Right ventricle myocardium inferior (tissue), 1 donor: ENCODE data around the gene NOX4. TPM values are rescaled to one million over a fixed set of nuclear protein-coding genes. Genes with fewer than 3 reads are reported as not detected.

ENCODE experiments used
- ATAC-seq: fragments of 200-7000 bp; cut with Tn5 transposase; one replicate; pipeline ENCODE4 v1.9.1; 2020; ENCODE audit warnings: mild to moderate bottlenecking, moderate library complexity
- DNase-seq: peaks from one replicate; pipeline ENCODE4 v3.0.0; 2021; ENCODE audit errors: missing footprints
- intact Hi-C: fragments of 100-400 bp; cut with DNase I; formaldehyde crosslinking; loops from one replicate; pipeline ENCODE4 v1.11.0; 2022
- long read RNA-seq: library from polyadenylated mRNA; unstranded; transcript quantifications from one replicate; pipeline ENCODE4 v2.0.0, GENCODE V29; 2021
- total RNA-seq: library from RNA; stranded (reverse); fragmentation: NEBNext Ultra II Directional; extraction: Animal tissue kit (Norgen Biotek cat#: 25700); gene quantifications from one replicate; pipeline ENCODE4 v1.2.1, GENCODE V29; 2021
- donor health status: DM: no; HTN: yes; CAD: no; lungs with severe emphysema.

The NOX4 gene
- 1.5 TPM for total RNA-seq
- long read RNA-seq, result 0 reads

DNA sequence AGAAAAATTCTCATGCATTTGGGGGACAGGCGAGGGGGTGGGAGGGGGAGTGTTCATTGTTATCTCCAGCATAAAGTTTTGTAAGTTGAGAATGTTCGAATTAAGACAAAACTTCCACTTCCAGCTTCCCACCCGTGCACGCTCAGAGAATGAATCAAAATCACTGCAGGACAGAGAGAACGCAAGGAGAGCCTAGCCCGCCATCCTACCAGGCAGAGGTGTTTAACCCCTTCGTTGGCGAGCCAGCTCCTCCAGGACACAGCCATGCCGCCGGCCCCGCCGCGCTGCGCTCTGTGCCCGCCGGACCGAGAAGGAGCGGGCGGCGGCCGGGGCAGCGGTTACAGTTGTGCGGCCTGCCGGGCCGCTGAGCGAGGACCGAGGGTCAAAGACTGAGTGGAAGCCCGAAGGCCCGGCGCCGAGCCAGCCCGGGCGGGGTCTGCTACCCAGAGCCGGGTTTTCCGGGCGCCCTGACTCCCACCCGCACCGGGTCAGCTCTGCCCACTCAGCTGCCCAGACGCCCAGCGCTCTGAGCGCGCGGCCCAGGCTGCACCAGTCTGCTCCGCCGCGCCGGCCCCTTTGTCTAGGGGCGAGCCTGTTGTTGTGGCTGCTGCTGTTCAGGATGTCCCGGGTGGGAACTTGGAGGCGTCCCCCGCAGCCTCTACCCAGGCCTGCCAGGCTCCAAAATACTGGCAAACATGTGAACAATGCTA, at the start of gene NOX4:
TSS of gene NOX4 (minus strand) at position 395 of the 710 bp plus-strand sequence. CDS start at position 266, 129 bp downstream.
- DNase-seq (peak; percentile 63), ATAC-seq (peak; percentile 91)
- intact Hi-C loops, result no loop called here

DNA sequence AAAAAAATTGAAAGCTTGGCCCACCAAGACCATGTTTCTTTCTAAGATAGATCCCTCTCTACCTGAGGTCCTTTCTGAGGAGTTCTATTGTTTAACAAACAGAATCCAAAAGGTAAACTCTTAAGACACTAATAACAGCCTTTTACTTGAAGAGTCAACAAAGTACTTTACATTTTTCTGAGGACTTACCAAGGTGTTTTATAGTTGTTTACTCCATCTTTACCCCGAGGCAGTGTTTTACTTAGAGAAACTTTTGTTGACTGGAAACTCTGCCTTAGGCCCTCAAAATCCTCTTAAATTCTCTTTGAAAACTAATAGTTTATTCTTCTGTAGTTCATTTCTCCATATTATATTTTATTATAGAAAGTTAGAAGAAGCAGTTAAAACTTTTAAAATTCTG, 49.7 kb upstream of the NOX4 start:
- ATAC-seq, result no peak
- intact Hi-C loops, result no loop called here
- DNase-seq, result no peak

DNA sequence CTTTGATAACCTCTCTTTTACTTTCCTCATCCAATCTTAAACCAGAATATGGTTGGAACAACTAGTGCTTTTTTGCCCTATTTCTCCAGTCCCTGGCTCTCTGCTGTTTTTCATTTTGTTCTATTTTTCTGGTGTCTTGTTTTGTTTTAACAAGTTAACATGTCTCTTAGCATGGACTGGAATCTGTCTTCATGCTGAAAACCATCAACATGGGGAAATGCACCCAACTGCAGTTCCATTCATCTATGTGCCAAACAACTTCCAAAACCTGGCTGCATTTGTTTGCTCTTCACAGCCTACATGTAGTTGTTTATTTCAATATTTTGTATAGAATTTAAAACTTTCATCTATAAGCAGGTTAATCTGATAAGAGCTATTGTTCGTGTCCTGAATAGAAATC, 46.8 kb upstream of the NOX4 start:
- ATAC-seq (no peak), DNase-seq (no peak)
- intact Hi-C loops, result no loop called here

DNA sequence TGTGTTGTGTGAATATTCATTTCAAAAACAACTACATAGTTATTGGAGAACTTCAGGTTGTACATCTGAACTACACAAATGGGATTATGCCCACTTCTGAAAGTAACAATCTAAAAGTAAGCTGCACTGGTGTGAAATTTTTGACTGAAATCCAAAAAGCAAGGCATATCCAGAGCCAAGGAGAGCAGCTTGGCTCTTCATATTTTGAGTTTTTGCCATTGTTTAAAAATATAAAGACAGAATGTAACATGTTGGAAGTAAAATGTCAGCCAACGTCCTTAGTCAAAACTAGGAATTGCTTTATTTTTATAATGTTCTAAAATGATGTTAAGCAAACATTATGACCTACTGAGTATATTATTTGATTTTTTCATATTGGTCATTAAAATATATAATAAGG, 45.8 kb upstream of the NOX4 start:
- intact Hi-C loops, result no loop called here
- no peak for ATAC-seq
- DNase-seq, result no peak

DNA sequence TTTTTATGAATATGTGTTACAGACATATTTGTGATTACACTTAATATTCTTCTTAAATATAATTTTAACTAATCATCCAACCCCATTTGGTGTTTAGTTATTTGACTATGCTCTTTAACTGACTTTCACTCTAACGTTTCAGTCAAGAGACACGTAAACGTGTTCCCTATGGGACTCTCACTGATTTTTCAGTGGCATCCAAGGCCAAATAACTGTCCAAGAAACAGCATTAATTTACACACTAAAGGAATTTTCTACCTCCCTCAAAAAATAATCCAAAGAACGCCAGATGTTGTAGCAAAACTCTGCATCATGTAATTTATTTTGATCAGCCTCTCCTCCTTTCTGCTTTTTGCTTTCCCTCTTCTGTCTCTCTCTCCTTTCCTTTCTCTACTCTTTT, 44.0 kb upstream of the NOX4 start:
- ATAC-seq, result no peak
- DNase-seq, result no peak
- intact Hi-C loops, result no loop called here

DNA sequence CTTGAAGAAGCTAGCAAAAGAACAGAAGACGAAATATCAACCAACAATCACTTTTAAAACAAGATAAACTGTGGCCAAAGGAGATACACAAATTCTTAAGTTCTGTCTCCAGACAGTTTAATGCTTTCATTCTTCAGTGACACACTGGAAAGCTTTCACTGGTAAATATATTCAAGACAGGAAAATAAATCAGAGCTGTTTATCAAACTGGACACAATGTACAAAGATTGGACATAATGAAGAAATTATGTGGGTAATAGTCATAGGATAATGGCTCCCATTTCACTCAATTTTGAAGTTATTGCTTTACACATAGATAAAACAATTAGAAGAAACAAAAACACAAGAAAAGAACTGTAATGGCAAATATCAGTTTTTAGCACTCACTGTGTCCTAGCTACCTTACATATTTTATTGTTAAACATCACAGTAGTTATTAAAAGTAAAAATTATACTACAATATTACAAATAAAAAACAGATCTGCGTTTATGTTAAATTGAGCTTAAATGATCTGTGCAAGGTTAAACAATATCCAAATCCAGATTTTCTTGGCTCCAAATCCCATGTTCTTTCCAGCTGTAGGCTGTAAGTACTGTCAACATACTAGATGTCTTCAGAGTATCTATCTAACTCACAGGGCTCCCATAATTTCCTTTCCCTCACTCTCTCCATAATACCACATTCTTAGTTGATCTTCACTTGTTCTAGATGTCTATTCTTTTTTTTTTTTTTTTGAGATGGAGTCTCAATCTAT, 38.6 kb upstream of the NOX4 start:
- ATAC-seq, result no peak
- intact Hi-C loops, result no loop called here
- no peak for DNase-seq

DNA sequence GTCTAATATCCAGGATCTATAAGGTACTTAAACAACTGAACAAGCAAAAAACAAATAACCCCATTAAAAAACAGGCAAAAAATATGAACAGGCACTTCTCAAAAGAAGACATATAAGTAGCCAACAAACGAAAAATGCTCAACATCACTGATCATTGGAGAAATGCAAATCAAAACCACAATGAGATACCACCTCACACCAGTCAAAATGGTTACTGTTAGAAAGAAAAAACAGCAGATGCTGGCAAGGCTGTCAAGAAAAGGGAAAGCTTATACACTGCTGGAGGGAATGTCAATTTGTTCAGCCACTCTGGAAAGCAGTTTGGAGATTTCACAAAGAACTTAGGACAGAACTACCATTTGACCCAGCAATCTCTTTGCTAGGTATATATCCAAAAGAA, 30.6 kb upstream of the NOX4 start:
- no peak for ATAC-seq

DNA sequence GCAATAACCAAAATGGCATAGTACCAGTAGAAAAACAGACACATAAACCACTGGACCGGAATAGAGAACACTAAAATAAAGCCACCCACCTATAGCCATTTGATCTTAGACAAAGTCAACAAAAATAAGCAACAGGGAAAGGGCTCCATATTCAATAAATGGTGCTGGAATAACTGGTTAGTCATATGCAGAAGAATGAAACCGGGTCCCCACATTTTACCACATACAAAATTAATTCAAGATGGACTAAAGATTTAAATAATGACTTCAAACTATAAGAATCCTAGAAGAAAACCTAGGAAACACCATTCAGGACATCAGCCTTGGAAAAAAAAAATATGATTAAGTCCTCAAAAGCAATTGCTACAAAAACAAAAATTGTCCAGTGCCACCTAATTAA, 30.1 kb upstream of the NOX4 start:
- no peak for ATAC-seq
- intact Hi-C loops, result no loop called here
- no peak for DNase-seq

More for the DNA sequence above, 30.6 kb upstream of the NOX4 start:
- no peak for DNase-seq
- intact Hi-C loops, result no loop called here

DNA sequence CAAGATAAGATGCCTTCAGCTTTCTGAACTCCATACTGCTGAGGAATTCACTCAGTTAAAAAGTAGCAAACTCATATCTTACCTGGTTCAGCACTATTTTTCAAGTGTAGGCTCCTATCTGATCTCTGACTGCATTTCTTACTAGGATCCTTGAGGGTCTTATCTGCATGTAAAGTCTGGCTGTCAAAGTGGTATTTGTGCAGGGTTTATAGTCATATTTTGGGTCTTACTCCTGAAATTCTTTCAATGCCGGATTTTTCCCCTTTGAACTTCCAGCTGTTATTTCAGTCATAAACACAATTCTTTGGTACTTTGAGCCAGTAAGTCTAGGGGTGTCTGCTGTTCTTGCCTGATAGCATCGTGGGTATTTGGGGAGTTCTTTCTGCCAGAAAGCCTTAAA, 25.3 kb upstream of the NOX4 start:
- no peak for ATAC-seq
- no peak for DNase-seq
- intact Hi-C loops, result no loop called here

DNA sequence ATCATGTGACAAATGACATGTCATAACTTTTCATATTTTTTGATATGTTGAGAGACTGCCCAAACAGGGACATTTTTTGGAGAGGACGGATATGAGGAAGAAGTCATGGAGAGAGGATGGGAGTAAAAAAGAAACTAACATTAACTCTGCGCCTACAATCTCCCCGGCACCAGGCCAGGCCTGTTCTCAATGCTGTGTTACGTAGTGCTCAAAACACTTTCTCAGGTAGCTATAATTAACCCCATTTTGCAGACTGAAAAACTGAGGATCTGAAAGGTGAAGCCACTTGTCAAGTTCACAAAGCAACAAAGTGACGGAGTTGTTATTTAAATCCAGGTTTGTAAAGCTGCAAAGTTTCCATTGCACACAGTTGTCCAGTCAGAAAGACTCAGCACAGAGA, 17.4 kb upstream of the NOX4 start:
- intact Hi-C loops, result no loop called here
- DNase-seq, result no peak

DNA sequence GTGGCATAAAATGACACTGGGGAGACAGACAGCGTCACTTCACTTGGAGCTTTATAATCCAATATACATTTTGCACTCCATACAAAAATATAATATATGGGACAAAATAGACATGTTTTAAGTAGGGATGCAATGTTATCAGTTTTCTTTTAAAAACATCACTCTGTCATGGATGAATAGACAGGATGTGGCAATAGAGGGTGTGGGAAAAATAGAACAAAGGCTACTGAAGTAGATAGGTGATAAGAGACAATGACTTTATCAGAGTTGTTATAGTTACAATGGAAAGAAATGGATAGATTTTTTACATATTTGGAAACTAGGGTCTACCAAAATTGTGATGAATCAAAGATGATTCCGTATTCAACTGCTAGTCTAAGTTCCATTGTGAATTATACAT, 13.1 kb upstream of the NOX4 start:
- no peak for ATAC-seq
- no peak for DNase-seq
- intact Hi-C loops, result no loop called here

More for the DNA sequence above, 17.4 kb upstream of the NOX4 start:
- ATAC-seq, result no peak

DNA sequence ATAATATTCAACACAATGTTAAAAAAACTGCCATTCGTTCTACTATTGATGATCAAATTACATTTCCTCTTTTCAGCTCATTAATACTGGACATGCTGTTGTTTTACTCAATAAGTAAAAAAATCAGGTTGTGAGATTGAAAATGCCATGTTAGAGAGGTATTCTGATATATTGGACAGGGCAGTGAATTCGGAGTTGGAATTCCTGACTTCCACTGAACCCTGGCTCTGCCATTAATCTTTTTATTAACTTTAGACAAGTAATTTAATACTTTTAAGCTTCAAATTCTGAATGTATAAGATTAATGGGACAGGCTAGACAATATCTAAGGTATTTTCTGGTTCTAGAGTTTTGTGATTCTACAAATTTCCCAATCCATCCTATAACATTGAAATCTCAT, 12.2 kb upstream of the NOX4 start:
- intact Hi-C loops, result no loop called here
- DNase-seq, result no peak
- ATAC-seq, result no peak

DNA sequence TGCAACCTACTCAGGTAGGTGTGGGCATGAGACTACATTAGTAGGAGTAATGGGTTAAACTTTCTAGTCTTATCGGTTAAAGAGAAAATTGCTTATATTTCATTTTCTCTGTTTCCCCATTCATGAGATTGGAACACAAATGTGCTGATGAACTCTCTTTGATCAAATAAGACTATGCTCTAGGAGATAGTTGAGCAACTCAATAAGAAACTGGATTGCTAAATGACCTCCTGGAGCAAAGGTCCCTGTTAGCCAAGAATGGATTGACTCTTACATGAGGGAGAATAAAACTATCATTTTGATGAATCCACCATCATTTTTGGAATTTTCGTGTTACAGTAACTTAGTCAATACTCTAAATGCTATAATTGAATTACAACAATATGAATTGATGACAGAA, 11.1 kb upstream of the NOX4 start:
- no peak for DNase-seq
- intact Hi-C loops, result no loop called here
- ATAC-seq, result no peak

DNA sequence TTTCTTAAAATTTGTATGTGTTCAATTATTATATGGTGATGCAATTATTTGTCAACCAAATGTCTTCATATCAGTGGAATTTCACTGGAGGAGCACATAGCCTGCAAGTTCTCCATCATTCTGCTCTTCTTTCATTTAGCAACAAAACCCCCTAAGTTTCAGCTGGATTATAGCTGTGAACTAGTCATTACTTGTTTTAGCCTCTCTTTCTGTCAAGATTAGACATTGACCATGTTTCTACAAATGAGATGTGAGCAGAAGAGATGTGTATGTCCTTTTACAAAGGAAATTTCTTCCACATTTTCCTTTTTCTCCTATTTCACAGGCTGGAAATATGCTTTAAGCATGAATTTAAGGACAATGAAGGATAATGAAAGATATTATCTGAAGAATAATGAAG, 9.2 kb upstream of the NOX4 start:
- DNase-seq, result no peak
- intact Hi-C loops, result no loop called here
- ATAC-seq, result no peak

DNA sequence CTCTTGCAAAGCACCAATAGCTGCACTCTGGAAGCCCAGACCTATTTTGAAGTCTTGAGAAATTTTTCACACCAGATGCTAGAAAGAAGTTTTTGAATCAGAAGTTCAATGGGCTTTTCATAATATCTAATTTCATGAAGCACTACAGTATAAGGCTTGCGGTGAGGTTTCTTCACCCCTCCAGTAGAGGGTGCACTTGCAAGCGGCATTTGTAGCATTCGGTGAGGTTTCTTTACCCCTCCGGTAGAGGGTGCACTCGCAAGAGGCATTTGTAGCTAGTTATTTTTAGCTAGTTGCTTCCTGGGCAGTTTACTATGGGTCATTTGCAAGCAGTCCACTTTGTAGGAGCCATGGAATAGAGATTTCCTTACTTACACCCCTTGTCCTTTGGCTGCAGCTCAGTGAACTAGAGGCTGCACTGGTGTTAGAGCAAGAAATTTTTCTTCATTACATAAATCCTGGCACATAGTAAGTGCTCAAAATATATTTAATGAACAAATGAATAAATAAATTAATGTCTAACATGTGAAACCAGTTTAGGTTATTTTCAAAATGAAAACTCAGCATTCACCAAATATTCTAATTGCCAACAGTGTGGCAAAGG, 7.8 kb upstream of the NOX4 start:
- DNase-seq (no peak), ATAC-seq (no peak)
- intact Hi-C loops, result no loop called here

DNA sequence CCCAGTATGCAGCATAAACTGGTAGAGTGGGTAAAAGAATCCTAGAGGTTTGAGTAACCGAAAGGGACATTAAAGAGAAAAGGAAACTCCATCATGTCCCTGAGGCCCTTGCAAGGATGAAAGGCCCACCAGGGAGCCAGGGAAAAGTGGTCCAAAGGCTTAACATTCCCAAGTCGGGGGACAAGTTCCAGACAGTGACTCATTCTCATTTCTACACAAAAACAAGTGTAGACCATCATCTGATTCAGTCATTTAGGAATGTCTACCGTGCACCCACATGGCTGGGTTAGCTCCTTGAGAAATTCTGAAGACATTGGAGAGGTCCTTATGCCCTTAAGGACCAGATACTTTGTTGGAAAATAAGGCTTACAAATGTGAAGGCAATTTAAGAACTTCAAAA, 4.8 kb upstream of the NOX4 start:
- ATAC-seq, result peak; percentile 40
- intact Hi-C loops, result no loop called here
- no peak for DNase-seq

DNA sequence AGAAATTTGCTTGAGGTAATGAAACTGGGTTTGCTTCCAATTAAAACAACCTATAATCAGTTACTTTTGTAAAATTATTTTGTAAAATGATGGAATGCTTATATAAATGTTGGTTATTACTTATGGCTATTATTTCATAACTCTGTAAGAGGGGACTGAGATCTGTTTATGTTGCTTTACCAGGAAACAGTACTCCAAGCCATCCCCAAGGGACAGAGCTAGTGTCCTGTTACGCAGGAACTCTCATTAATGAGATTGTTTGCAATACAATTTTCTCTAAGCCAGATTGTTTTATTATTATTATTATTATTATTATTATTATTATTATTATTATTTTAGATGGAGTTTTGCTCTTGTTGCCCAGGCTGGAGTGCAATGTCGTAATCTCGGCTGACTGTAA, 2.3 kb upstream of the NOX4 start:
- DNase-seq (no peak), ATAC-seq (no peak)
- intact Hi-C loops, result no loop called here

DNA sequence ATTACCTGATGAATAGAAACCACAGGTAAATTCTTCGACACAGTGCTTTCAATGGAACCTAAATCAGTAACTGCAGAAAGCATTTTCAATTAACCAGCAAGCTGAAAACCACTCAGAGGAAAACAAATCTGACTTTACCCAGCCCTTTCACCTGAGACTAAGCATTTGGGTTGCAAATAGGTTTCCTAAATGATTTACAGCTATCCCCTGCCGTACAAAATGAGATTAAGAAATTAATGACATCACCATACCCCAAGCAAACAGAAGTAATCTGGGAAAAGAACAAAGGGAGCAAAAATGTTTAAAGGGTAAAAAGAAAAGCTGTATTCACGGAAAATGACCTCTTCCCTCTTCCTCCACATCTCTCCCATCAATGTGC, 584 bp downstream of the NOX4 start:
- ATAC-seq (no peak), DNase-seq (no peak)
- intact Hi-C loops, result no loop called here

DNA sequence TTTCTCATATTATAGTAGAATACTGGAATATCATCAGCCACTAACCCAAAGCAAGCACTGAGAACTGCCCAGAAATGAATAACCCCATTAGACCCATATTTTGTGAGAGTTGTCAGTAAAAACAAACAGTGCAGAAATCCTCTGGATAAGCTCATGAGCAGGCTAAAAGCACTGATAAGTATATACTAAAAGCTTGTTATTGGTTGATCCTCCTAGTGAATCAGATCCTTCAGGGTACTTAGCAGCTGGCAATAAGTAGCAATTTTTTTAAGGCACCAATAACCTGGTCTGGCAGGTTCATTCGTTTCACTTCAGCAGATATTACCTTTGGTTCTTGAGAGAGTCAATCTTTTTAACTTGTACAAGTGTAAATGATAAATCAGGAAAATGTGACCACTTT, 1.2 kb downstream of the NOX4 start:
- intact Hi-C loops, result no loop called here
- DNase-seq (no peak), ATAC-seq (no peak)

DNA sequence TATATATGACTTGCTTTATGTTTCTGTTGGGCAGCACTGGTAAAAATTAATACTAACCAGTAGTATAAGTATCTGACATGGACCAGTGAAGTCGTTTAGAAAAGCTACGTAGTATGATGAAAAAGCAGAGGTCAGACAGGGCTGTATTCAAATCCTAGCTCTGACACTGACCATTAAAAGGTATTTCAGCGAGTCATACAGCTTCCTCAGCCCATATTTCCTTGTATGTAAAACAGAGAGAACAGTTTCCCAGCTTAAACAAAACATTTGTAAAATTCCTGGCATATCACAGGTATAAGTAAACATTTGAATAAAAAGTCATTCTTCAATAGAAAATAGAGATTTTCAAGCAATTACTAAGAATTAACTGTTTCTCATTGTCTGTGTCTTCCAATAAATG, 4.2 kb downstream of the NOX4 start:
- ATAC-seq, result no peak
- no peak for DNase-seq
- intact Hi-C loops, result no loop called here
